ENCODE results near the gene SH2D4B. TPM values are rescaled to one million over a fixed set of nuclear protein-coding genes. Genes with fewer than 3 reads are reported as not detected.

Gene SH2D4B
- total and polyA plus RNA-seq, 2 experiments from 2014 or later, result not detected

DNA sequence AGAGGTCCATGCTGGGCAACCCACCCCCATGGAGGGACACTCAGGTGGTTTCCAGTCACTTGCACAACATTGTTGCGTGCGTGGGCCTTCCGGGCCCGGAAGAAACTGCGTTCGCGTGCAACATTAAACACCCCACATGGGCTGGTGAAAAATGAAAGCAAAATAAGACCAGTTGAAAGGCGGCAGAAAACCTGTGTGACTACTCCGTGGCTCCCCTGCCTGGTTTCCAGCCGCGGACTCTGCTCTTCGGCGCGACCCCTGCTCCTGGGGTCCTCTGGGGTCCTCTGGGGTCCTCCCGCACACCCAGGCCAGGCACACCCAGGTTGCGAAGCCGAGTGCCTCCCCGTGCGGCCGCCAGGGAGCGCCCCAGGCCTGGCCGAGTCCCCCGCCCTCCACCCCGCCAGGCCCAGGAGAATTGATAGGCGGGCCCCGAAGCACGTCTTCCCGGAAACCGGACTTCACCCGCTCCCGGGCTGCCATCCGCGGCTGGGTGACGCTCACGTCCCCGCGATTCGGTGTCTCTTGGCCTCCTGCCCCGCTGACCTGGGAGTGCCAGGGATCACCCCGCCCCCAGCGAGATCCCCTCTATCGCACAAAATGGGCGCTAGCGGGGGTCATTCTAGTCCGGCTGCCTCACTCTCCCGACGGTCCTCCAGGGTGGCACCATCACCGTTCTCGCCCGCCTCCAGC lies 1.9 kb upstream of the SH2D4B start:
- Histone ChIP-seq H3K27ac (peak overlapping the region; percentile 23), H3K4me2 (peak overlapping the region; percentile 64), H3K4me1 (ENCODE audit: insufficient read depth) (peaks cover 9% of the 10 kb centered on the region), H3K9me3 (ENCODE audit: low read depth) (no peaks in the 10 kb centered on the region), H3K27me3 (no peaks in the 10 kb centered on the region), H3K79me2 (no peaks in the 10 kb centered on the region), H3K36me3 (replicated peaks; ENCODE audit: insufficient read depth, low read depth) (no peaks in the 10 kb centered on the region), H3K9me2 (replicated peaks; ENCODE audit: insufficient read depth) (no peaks in the 10 kb centered on the region), H2AFZ (no peak overlapping the region), H3K4me3 (no peak overlapping the region), H4K20me1 (ENCODE audit: insufficient read depth, poor library complexity, severe bottlenecking) (no peaks in the 10 kb centered on the region)
- TF ChIP-seq EZH2phosphoT487 (IDR thresholded peaks at IDR 0.05; ENCODE audit: low read depth, severe bottlenecking, unreplicated experiment), result no peak
- no peak for TF ChIP-seq EZH2 (IDR thresholded peaks at IDR 0.05; ENCODE audit: borderline replicate concordance)
- TF ChIP-seq, protein P1, sequence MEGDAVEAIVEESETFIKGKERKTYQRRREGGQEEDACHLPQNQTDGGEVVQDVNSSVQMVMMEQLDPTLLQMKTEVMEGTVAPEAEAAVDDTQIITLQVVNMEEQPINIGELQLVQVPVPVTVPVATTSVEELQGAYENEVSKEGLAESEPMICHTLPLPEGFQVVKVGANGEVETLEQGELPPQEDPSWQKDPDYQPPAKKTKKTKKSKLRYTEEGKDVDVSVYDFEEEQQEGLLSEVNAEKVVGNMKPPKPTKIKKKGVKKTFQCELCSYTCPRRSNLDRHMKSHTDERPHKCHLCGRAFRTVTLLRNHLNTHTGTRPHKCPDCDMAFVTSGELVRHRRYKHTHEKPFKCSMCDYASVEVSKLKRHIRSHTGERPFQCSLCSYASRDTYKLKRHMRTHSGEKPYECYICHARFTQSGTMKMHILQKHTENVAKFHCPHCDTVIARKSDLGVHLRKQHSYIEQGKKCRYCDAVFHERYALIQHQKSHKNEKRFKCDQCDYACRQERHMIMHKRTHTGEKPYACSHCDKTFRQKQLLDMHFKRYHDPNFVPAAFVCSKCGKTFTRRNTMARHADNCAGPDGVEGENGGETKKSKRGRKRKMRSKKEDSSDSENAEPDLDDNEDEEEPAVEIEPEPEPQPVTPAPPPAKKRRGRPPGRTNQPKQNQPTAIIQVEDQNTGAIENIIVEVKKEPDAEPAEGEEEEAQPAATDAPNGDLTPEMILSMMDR (IDR thresholded peaks at IDR 0.05; ENCODE audit: poor library complexity), result peak; percentile 52
- 74% methylated on average over 42 of the region's 50 CpGs for WGBS (ENCODE audit: low lambda C conversion rate, missing lambda C conversion rate)
- peak; percentile 66 for DNase-seq (ENCODE audit: low spot score)

DNA sequence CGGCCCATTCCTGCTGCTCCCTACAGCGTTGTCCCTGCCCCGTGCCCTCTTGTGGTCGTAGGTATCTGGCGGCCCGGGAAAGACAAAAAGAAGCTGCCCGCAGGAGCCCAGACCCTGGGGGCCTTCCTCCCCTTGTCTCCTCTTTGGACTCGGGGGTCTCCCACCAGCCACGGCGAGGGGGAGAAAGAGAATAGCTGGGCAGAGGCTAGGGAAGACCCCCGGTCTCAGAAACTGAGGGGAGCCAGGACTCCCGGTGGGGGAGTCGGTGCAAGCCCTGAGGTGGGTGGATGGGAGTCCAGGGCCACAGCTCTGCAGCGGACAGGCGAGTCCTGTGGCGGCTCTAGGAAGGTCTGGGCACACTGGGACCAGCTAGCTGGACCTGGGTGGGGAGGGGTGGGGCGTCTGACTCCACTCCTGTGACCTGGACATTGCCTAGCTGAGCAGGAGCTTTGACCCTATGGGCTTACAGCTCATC lies 1.3 kb upstream of the SH2D4B start:
- H3K4me2 ChIP-seq, result peak overlapping the region; percentile 64
- WGBS (ENCODE audit: low lambda C conversion rate, missing lambda C conversion rate), result 91% methylated on average over 16 of the region's 17 CpGs
- H3K4me3 ChIP-seq, result no peak overlapping the region
- H3K27ac ChIP-seq, result peak overlapping the region; percentile 23
- no peak for DNase-seq (ENCODE audit: low spot score)
- peaks cover 9% of the 10 kb centered on the region for H3K4me1 ChIP-seq (ENCODE audit: insufficient read depth)
- H3K79me2 ChIP-seq, result no peaks in the 10 kb centered on the region
- no peaks in the 10 kb centered on the region for H3K9me2 ChIP-seq (replicated peaks; ENCODE audit: insufficient read depth)
- no peak overlapping the region for H2AFZ ChIP-seq
- H4K20me1 ChIP-seq (ENCODE audit: insufficient read depth, poor library complexity, severe bottlenecking), result no peaks in the 10 kb centered on the region
- H3K9me3 ChIP-seq (ENCODE audit: low read depth), result no peaks in the 10 kb centered on the region
- TF ChIP-seq EZH2 (IDR thresholded peaks at IDR 0.05; ENCODE audit: borderline replicate concordance) (no peak), EZH2phosphoT487 (IDR thresholded peaks at IDR 0.05; ENCODE audit: low read depth, severe bottlenecking, unreplicated experiment) (no peak)
- TF ChIP-seq, protein P1 (IDR thresholded peaks at IDR 0.05; ENCODE audit: poor library complexity), result no peak
- H3K36me3 ChIP-seq (replicated peaks; ENCODE audit: insufficient read depth, low read depth), result no peaks in the 10 kb centered on the region
- H3K27me3 ChIP-seq, result no peaks in the 10 kb centered on the region

DNA sequence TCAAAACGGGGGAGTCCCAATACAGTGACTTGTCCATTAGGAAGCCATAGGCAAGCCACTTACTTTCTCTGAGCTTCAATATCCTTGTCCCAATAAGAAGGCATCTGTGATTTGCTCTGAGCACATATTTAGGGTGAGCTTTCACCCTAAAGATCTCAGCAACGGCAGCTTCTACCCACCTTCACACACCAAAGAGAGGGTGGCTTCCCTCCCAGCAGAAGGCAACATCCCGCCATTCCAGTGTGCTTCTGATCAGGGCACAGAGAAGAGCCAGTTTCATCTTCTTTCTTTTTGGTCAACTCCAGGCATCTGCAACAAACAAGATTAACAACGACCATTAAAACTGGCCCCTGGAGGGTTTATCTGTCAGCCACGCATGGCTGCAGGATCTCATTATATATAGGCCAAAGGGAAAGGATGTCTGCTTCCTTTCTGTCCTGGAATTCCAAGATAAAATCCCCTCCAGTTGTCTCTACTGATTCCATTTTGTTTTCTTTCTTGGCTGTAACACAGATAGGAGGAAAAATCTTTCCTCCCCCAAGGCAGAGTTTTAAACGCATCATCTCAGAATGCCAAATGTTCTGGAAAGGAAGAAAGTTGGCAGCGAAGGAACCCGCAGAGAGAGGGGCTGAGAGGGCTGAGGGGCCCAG lies 491 bp upstream of the SH2D4B start:
- TF ChIP-seq, protein P1 (IDR thresholded peaks at IDR 0.05; ENCODE audit: poor library complexity), result no peak
- TF ChIP-seq EZH2phosphoT487 (IDR thresholded peaks at IDR 0.05; ENCODE audit: low read depth, severe bottlenecking, unreplicated experiment) (no peak), EZH2 (IDR thresholded peaks at IDR 0.05; ENCODE audit: borderline replicate concordance) (no peak)
- Histone ChIP-seq H3K27ac (peak overlapping the region; percentile 42), H3K4me3 (no peak overlapping the region), H3K79me2 (no peaks in the 10 kb centered on the region), H2AFZ (no peak overlapping the region), H4K20me1 (ENCODE audit: insufficient read depth, poor library complexity, severe bottlenecking) (no peaks in the 10 kb centered on the region), H3K9me2 (replicated peaks; ENCODE audit: insufficient read depth) (no peaks in the 10 kb centered on the region), H3K27me3 (no peaks in the 10 kb centered on the region), H3K4me1 (ENCODE audit: insufficient read depth) (peaks cover 9% of the 10 kb centered on the region), H3K4me2 (no peak overlapping the region), H3K36me3 (replicated peaks; ENCODE audit: insufficient read depth, low read depth) (no peaks in the 10 kb centered on the region), H3K9me3 (ENCODE audit: low read depth) (no peaks in the 10 kb centered on the region)
- no peak for DNase-seq (ENCODE audit: low spot score)
- WGBS (ENCODE audit: low lambda C conversion rate, missing lambda C conversion rate), result 51% methylated on average over 8 of the region's 8 CpGs

Measured in hepatocyte (in vitro differentiated cells).